H1 (cell line): ENCODE results near the gene RDH5. TPM values are rescaled to one million over a fixed set of nuclear protein-coding genes. Genes with fewer than 3 reads are reported as not detected.

Experiments used
- CREB1 ChIP-seq: IDR thresholded peaks from 2 replicates; pipeline ENCODE4 v1.6.1; 2012; ENCODE audit warnings: inconsistent platforms
- CTCF ChIP-seq, 3 experiments: IDR thresholded peaks; 1 replicate in 2 of 3; 2 replicates in 1 of 3; pipeline versions ENCODE4 v1.5.1 to v1.6.1; 2011; ENCODE audit warnings: low read length in 3 of 3, mild to moderate bottlenecking in 3 of 3, inconsistent platforms in 2 of 3, low read depth in 1 of 3, moderate library complexity in 1 of 3; ENCODE audit not compliant: insufficient read depth in 1 of 3; ENCODE audit errors: control extremely low read depth in 1 of 3
- GABPA ChIP-seq: IDR thresholded peaks from 2 replicates; pipeline ENCODE4 v1.6.1; 2011; ENCODE audit warnings: mild to moderate bottlenecking, low read length, moderate library complexity, borderline replicate concordance; ENCODE audit not compliant: insufficient read depth
- MAX ChIP-seq: IDR thresholded peaks from 2 replicates; pipeline ENCODE4 v1.6.1; 2012; ENCODE audit warnings: inconsistent platforms
- NANOG ChIP-seq: IDR thresholded peaks from 2 replicates; pipeline ENCODE4 v1.6.1; 2011; ENCODE audit warnings: low read length, low read depth, mild to moderate bottlenecking, inconsistent platforms; ENCODE audit not compliant: insufficient read depth, poor library complexity, severe bottlenecking
- RNF2 ChIP-seq: fragments of 200-900, 300-1000 bp; sonication (generic); IDR thresholded peaks from 2 replicates; pipeline ENCODE4 v1.7.1; 2016; ENCODE audit warnings: borderline replicate concordance, low read depth, mild to moderate bottlenecking, antibody characterized with exemption, low read length; ENCODE audit not compliant: poor library complexity, severe bottlenecking; ENCODE audit errors: missing control alignments
- SIRT6 ChIP-seq: IDR thresholded peaks from one replicate; pipeline ENCODE4 v1.7.1; 2012; ENCODE audit warnings: low read length, inconsistent platforms
- TBP ChIP-seq: IDR thresholded peaks from 2 replicates; pipeline ENCODE4 v1.6.1; 2011; ENCODE audit warnings: low read depth, low read length, improper control_type of control experiment
- polyA plus RNA-seq, 7 experiments: library from polyadenylated mRNA; depleted of rRNA in 3 of 7; stranded (reverse) in 5 of 7; unstranded in 2 of 7; fragments of >200 nt in 5 of 7; fragments of 200-250 nt in 2 of 7; gene quantifications; 1 replicate in 5 of 7; 2 replicates in 1 of 7; 4 replicates in 1 of 7; pipeline versions ENCODE4 v1.2.1 to v1.2.3, GENCODE V29; 2011 to 2013; ENCODE audit warnings: missing spikeins in 2 of 7, mixed read lengths in 2 of 7
- total RNA-seq: library from RNA; stranded (reverse); fragmentation: NEBNext Ultra II Directional; extraction: Animal tissue kit (Norgen Biotek cat#: 25700); gene quantifications from 2 replicates; pipeline ENCODE4 v1.2.1, GENCODE V29; 2021

RDH5 gene
- total and polyA plus RNA-seq, 2 of the 8 experiments (the other 6 are each of a cell fraction or from before 2014, with no cell fraction given), result 4.2 to 6.0 TPM

- no peak for TF ChIP-seq RNF2
- no peak for TF ChIP-seq CREB1
- TF ChIP-seq MAX, result no peak
- no peak for TF ChIP-seq TBP
- TF ChIP-seq SIRT6, result no peak
- TF ChIP-seq NANOG, result no peak
- no peak for TF ChIP-seq GABPA
- no peak for TF ChIP-seq CTCF (IDR thresholded peaks at IDR 0.05; ENCODE audit: control extremely low read depth in 1 of 3, insufficient read depth in 1 of 3, low read depth in 1 of 3, low read length in 3 of 3)
- TF ChIP-seq, all 59 proteins: peak for 0
Measured at GRCh38 chr12:55706568-55707218, 13.5 kb upstream of the RDH5 start (continued).
